TTC549 (cell line): ENCODE results near the gene YPEL3.
"Not testable (repeated sequence)": the region's sequence is repeated elsewhere in the genome, so short reads cannot be mapped to it uniquely, and the experiment has no call there.

Source experiments
- FAIRE-seq: peaks from 2 replicates; lab custom pipeline; 2012; peaks lifted over from hg19 to GRCh38; lab: Jason Lieb, UNC

Gene YPEL3, protein sequence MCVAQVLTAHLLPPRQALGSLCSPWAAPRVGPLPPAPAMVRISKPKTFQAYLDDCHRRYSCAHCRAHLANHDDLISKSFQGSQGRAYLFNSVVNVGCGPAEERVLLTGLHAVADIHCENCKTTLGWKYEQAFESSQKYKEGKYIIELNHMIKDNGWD

DNA sequence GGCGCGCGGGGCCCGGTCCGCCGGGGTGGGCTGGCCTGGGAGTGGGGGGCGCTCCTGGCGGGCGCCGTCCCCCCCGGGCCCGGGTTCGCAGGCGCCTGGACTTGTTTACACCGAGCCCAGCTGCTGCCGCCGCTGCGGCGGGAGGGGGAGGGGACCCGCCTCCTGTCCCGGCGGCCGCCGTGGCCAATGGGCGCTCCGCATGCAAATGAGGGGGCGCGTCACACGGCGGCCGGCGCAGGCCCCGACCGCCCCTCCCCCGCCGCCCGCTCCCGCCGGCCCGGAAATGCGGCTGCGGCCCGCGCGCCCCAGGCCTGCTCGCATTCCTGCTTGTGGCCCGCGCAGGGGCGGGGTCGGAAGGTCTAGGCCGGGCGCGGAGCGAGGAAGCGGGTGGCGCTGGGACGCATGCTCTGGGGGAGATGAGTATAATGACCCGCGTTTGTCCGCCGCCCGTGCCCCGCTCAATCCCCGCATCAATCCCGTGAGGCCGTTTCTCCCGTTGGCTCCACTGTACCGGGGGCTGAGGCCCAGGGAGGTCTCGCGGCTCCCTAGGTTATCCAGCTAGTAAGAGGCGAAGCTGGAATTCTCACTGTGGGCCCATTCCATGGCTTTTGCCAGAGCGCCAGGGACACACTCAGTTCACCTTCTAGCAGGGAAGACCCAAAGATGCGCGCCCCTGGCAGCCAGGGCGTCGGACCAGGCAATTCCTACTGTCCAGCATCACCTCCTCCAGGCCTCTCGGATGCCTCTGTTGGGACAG lies at the start of gene YPEL3:
Gene YPEL3 (minus strand): TSS at position 109 of the 757 bp plus-strand sequence. CDS start 731 bp downstream, outside the sequence.
- no peak for FAIRE-seq

DNA sequence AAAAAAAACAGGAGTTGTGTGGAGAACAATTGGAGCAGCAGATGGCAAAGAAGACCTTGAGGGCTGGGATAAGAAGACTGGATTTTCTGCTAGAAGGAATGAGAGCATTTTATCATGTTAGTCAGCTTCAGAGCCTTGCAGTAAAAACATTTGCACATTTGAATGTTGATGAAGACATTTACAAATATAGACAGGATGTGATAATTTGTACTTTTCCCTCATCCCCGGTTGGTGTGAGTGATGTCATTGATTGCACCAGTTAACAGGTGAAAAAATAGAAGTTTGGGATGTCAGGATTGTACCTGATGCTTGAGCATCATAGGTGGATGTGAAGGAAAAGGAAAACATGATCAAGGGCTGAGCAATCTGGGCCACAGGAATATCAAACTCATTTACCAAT lies 49.6 kb upstream of the YPEL3 start:
- FAIRE-seq: no peak

DNA sequence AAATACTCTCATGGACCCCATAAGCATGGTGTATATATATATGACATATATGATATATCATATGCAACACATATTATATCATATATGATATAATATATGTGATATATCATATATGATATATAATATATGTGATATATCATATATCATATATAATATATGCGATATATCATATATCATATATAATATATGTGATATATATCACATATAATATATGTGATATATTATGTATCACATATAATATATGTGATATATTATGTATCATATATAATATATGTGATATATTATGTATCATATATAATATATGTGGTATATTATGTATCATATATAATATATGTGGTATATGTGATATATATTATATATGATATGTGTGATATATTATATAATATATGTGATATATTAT lies 48.9 kb upstream of the YPEL3 start:
- FAIRE-seq: peak; percentile 92

DNA sequence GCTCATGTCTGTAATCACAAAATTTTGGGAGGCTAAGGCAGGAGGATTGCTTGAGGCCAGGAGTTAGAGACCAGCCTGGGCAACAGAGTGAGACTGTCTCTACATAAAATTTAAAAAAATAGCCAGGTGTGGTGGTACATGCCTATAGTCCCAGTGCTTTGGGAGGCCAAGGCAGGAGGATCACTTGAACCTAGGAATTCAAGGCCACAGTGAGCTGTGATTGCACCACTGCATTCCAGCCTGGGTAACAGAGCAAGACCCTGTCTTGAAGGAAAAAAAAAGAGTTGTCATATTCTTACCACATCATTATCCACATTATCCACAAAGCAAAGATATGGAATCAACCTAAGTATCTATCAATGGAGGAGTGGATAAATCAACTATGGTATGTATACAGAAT lies 48.0 kb upstream of the YPEL3 start:
- no peak for FAIRE-seq

DNA sequence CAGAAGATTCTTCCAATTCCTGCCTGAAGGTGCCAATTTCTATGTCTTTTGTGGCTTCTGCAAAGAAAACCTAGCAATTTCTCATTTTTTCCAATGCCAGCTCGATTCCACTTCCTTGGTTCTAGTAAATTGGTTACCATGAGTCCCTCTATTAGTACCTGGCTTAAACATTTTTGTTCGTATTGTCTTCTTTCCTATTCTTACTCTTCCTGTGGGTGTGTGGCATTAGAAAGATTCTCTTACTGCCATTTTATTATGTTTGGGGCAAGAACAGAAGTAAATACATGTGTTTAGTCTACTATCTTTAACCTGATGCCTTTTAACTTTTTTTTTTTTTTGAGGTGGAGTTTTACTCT lies 47.3 kb upstream of the YPEL3 start:
- no peak for FAIRE-seq

DNA sequence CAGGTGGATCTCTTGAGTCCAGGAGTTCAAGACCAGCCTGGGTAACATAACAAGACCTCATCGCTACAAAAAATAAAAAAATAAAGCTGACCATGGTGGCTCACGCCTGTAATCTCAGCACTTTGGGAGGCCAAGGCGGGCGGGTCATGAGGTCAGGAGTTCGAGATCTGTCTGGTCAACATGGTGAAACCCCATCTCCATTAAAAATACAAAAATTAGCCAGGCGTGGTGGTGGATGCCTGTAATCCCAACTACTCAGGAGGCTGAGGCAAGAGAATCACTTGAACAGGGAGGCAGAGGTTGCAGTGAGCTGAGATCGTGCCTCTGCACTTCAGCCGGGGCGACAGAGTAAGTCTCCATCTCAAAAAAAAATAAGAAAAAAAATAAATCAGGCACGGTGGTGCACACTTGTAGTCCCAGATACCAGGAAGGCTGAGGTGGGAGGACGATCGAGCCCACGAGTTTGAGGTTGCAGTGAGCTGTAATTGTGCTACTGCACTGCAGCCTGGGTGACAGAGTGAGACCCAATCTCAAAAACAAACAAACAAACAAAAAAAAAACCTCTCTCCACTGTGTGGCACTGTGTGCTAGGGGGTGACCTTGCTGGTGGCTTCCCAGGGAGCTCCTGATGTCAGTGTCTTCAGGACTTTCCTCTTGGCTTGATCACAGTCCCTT lies 46.8 kb upstream of the YPEL3 start:
- FAIRE-seq: no peak

DNA sequence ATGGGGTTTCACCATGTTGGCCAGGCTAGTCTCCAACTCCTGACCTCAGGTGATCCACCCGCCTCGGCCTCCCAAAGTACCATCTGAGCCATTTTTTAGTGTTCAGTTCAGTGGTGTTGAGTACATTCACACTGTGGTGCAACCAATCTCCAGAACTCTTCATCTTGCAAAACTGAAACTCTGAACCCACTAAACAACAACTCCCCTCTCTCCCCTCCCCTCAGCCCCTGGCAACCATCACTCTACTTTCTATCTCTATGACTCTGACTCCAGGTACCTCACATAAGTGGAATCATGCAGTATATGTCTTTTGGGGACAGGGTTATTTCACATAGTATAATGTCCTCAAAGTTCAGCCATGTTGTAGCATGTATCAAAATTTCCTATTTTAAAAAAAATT lies 45.7 kb upstream of the YPEL3 start:
- no peak for FAIRE-seq

DNA sequence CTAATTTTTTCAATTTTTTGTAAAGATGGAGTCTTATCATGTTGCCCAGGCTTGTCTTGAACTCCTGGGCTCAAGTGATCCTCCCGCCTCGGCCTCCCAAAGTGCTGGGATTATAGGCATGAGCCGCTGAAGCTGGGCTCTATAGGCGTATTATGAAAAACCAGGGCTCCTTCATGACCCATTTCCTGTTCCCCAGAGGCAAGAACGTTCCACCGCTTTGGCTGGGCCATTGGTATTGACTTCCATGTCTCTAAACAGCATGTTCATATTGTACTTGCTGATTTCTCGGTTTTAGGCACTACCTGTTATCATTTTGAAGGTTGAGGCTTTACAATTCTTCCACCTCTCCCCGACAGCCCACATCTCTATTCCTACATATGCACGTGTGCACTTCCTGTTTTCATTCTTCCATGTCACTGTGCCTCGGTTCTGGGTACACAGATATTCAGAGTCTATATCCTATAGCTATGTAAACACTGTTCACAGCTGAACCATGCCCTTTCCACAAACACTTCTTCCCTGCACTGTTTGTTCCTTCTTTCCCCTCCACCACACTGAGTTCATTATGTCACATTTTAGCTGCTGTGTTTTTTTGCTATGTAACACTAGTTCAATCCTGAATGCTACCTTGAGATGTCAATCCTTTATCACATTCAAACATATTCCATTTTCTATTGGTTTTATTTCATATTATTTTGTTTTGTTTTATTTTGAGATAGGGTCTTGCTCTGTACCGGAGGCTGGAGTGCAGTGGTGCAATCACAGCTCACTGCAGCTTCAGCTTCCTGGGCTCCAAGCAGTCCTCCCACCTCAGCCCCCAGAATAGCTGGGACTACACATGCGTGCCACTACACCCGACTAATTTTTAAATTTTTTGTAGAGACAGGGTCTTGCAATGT lies 43.8 kb upstream of the YPEL3 start:
- no peak for FAIRE-seq

DNA sequence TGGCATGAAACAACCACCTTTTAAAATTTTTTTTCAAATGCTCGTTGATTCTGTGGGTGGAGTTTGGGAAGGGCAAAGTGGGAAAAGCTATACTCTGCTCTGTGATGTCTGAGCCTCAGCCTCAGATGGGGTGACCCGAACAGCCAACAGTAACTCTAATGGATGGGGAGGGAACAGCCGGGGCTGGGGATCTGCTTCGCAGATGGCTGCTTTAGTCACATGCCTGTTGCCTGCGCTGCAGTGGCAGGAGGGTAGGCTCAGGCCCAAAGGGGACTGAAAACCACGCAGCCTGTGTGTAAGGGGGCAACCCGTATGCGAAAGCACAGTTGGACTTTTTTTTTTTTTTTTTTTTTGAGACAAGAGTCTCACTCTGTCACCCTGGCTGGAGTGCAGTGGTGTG lies 41.9 kb upstream of the YPEL3 start:
- FAIRE-seq: no peak

DNA sequence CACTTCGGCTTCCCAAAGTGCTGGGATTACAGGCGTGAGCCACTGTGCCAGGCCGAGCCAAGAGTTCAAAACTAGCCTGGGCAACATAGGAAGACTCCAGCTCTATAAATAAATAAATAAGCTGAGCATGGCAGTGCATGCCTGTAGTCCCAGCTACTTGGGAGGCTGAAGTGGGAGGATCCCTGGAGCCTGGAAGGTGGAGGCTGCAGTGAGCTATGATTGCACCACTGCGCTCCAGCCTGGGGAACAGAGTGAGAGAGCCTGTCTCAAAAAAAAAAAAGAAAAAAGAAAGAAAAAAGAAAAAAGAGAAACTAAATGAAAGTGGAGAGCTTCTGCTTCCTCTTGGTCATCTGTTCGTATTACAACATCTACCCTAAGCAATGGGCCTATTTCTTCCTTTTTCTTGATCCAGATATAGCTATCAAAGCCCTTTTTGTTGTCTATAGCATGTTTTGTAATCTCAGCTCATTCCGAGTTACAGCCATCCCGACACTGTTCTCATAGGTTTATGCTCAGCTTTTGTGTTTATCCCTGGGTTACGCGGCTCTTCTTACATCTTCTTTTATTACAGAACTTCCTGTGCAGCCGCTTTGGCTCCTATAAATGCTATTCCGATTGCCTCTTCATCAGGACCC lies 41.1 kb upstream of the YPEL3 start:
- no peak for FAIRE-seq

DNA sequence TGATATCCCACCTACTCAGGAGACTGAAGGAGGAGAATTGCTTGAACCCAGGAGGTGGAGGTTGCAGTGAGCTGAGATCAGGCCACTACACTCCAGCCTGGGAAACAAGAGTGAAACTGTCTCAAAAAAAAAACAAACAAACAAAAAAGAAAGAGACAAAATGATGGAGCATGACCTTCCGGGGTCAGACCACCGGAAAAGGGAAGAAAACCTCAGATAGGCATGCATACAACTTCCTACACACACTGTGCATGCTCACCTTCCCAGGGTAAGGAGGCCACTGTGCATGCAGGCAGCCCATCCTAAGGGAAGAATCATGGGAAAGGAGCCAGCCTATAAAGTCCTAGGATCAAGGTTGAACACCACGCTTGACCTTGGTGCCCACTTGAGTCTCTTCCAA lies 36.6 kb upstream of the YPEL3 start:
- FAIRE-seq: no peak

DNA sequence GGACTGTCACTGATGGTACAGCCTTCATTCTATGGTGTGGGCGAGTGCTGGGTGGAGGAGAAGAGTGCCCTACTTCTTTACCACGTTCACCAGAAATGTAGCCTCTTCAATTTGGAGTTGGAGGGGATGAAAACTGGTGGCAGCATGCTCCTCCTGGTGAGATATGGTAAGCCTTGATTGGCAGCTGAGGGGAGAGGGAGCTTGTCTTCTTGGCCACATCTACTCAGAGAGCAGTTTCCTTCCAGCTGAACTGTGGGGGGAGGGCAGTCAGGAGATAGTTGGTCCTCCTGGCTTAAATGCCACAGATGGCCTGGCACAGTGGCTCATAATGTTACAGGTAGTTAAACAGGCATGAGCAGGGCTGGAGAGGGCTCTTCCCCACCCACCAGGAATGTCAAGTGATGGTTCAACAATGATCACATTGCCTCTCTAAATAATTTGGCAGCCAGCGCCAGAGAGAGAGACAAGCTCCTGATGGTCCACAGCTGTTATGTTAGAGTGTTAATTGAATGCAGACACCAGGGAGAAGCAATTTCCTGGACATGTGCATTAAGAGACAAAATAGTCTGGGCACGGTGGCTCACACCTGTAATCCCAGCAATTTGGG lies 36.0 kb upstream of the YPEL3 start:
- no peak for FAIRE-seq

DNA sequence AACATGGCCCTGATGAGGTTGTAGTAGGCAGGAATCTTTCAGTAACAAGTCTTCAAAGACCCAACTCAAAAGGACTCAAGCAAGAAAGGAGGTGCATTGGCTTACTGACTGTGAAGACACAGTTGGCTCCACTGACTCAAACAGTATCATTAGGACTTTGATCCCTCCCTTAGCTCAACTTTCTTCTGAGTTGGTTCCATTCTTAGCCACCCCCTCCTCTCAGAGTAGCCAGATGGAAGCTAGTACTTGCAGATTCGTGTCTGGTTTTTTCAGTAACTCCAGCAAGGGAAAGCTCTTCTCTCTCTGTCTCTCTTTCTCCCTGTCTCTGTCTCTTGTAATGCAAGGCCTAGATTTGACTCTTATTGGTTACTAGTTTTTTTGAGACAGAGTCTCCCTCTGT lies 32.0 kb upstream of the YPEL3 start:
- no peak for FAIRE-seq

DNA sequence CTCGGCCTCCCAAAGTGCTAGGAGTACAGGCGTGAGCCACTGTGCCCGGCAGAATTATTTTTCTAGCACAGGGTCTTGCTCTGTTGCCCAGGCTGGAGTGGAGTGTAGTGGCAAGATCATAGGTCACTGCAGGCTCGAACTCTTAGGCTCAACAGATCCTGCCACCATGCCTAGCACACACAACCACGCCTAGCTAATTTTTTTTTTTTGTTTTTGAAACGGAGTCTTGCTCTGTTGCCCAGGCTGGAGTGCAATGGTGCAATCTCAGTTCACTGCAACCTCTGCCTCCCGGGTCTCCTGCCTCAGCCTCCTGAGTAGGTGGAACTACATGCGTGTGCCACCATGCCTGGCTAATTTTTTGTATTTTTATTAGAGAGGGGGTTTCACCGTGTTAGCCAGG lies 29.7 kb upstream of the YPEL3 start:
- FAIRE-seq: not testable (repeated sequence)

DNA sequence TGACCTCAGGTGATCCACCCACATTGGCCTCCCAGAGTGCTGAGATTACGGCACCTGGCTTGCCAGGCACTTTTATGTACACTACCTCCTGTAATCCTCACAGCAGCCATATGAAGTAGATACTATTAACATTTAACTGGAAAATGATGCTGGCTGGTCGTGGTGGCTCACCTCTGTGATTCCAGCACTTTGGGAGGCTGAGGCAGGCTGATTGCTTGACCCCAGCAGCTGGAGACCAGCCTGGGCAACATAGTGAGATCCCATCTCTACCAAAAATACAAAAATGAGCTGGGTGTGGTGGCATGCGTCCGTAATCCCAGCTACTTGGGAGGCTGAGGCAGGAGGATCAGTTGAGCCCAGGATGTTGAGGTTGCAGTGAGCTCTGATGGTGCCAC lies 29.0 kb upstream of the YPEL3 start:
- no peak for FAIRE-seq

DNA sequence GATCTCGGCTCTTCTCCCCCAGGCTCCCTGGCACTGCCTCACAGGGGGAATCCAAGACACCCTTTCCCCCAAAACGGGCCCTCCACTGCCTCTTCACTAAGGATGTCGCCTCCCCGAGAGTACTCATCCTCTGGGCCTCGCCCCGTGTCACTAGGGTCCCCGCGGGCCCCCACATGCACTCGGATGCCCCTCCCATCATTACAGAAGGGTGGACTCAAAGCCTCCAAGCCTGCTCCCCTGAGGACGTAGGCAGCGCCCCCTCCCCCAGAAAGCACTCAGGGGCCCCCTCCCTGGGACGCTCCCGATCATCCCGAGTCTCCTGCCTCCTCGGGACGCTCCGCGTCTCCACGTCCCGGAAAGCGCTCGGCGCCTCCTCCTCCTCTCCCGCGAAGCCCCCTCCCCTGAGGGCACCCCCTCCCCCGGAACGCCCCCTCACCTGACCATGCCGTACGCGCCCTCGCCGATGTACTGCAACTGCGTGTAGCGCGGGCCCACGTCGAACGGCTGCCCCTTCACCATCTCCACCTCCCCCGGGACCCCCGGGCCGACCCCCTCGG lies 26.7 kb upstream of the YPEL3 start:
- FAIRE-seq: no peak

DNA sequence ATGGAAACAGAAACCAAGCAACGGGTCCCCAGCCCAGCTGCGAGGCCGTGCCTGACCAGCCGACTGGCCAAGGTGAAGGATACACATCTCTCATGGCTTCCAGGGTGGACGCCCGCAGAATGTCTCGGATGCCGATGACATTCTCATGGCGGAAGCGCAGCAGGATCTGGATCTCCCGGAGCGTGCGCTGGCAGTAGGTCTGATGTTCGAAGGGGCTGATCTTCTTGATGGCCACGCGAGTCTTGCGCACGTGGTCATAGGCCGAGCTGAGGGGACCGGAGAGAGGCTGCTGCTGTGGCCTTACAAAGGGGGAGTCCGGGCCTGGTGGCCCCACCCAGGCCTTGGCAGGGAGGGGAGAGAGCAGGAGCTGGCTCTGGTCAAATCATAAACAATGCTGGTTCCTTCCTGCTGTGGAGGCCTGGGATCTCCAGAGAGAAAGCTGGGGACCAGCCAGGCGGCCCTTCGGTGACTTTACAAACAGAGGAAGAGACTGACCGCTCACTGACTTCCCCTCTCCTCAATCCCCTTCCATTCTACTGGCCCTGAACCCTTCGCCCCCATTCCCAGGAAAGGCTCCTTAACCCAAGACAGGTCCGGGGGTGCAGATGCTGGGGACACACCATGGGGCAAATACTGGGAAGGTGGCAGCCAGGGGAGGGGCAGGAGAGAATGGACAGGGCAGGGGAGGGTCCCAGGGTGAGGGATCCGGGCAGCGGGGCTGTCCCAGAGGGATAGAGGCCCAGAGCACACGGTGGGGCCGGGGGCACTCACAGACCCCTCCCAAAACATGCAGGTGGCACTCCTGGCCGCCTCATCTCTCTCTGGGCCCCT lies 25.9 kb upstream of the YPEL3 start:
- no peak for FAIRE-seq

DNA sequence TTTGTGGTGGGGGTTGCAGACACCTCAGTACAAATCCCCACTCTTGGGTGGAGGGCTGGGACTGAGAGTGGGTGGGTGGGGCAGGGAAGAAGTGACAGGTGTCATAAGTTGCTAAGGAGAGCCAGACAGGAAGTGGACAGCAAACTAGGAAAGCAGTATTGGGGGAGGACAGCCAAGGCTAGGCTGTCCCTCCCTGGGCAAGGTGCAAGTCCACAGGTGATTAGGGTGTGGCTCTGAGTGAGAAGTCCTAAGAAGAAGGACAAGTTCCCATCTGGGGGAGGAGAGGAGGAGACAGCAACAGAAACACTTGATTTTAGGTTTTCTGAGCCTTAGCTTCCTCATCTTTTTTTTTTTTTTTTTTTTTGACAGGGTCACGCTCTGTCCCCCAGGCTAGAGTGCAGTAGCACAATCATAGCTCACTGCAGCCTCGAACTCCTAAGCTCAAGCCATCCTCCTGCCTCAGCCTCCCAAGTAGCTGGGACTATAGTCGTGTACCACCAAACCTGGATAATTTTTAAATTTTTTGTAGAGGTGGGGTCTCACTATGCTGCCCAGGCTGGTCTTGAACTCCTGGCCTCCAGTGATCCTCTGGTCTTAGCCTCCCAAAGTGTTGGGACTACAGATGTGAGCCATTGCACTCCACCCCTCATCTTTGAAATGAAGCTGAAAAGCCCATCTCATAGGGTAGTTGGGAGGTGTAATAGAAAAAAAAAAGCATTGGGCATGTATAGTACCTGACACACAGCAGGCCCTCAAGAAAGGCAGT lies 24.5 kb upstream of the YPEL3 start:
- FAIRE-seq: no peak

DNA sequence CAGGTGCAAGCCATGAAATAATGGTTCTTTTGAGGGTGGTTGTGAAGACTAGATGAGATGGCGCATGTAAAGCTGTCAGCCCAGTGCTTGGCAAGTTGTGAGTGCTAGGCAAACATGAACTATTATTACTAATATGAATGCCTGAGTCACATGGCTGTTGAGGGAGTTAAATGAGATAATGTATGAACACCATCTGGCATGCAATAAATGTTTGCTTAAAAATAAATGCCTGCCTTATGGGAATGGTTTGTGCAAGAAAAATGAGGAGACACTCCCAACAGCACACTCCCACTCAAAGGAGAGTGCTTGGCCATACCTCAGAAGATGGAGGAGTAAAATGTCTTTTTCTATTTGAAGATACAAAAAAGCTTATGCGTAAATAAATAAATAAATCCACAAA lies 23.4 kb upstream of the YPEL3 start:
- FAIRE-seq: no peak

DNA sequence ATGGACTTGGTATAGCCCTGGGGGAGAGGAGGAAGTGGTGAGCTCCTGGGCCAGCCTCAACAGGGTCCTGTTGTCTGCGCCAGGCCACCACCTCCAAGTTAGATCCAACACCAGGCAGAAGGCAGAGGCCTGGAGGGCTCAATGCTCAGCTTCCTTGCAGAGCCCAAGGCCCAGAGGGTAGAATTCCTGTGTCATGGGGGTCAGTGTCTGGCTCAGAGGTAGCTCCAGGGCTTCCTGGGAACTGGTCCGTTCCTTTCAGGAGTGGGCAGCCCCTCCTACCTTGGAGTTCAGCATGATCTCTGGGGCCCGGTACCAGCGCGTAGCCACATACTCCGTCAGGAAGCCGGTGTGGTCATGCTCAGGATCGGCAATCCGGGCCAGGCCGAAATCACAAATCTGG lies 21.8 kb upstream of the YPEL3 start:
- FAIRE-seq: no peak
